ENCODE data around the gene IL7R.

Gene IL7R

GRCh38 chr5:35828082-35828598 lies 28.6 kb upstream of the IL7R start (continued):
- TF ChIP-seq AEBP2 (tag by site-specific recombination; IDR thresholded peaks at IDR 0.05; ENCODE audit: borderline replicate concordance) (no peak), ZNF19 (tag by site-specific recombination; IDR thresholded peaks at IDR 0.05; ENCODE audit: low read depth) (no peak), MZF1 (tag by site-specific recombination; IDR thresholded peaks at IDR 0.05; ENCODE audit: borderline replicate concordance) (no peak), YY1 (tag by site-specific recombination; IDR thresholded peaks at IDR 0.05) (no peak), ZNF777 (tag by site-specific recombination; IDR thresholded peaks at IDR 0.05; ENCODE audit: borderline replicate concordance) (no peak)

- Histone ChIP-seq H3K4me3 (ENCODE audit: low read depth, low read length) (no peak overlapping the region), H3K27ac (ENCODE audit: extremely low read depth, low read depth, low read length) (no peak overlapping the region), H3K4me1 (ENCODE audit: control insufficient read depth, insufficient read depth, low read length) (no peaks in the 10 kb centered on the region), H3K36me3 (ENCODE audit: control insufficient read depth in 2 of 2, insufficient read depth in 1 of 2, low read length in 2 of 2) (no peaks in the 10 kb centered on the region), H3K9me3 (ENCODE audit: control insufficient read depth, insufficient read depth, low read depth, low read length) (no peaks in the 10 kb centered on the region)
- ChIA-PET CTCF (interaction anchor here (1.4 kb wide), 1 partner anchor 95 kb away, joined by 5 read pairs; no protein-coding TSS in a partner anchor), POLR2A (no interaction called here)
- no peak for TF ChIP-seq KLF10 (tag by site-specific recombination; IDR thresholded peaks at IDR 0.05)
- no peak for TF ChIP-seq SETDB1 (IDR thresholded peaks at IDR 0.05; ENCODE audit: insufficient read length, low read length)
- TF ChIP-seq ZNF202 (tag by site-specific recombination; IDR thresholded peaks at IDR 0.05; ENCODE audit: borderline replicate concordance), result no peak
- TF ChIP-seq ZBTB8A (tag by site-specific recombination; IDR thresholded peaks at IDR 0.05), result no peak
- no peak for TF ChIP-seq WT1 (tag by site-specific recombination; IDR thresholded peaks at IDR 0.05)
- TF ChIP-seq PRDM2 (tag by site-specific recombination; IDR thresholded peaks at IDR 0.05; ENCODE audit: borderline replicate concordance), result no peak
- no peak for TF ChIP-seq ZNF280D (tag by site-specific recombination; IDR thresholded peaks at IDR 0.05)
- no peak for TF ChIP-seq ZNF416 (tag by site-specific recombination; IDR thresholded peaks at IDR 0.05)
- TF ChIP-seq ZNF555 (tag by site-specific recombination; conservative IDR thresholded peaks at IDR 0.05), result no peak
- TF ChIP-seq ZNF19 (tag by site-specific recombination; IDR thresholded peaks at IDR 0.05; ENCODE audit: low read depth), result no peak
- no peak for TF ChIP-seq ZNF121 (tag by site-specific recombination; IDR thresholded peaks at IDR 0.05)
- TF ChIP-seq ZNF768 (tag by site-specific recombination; IDR thresholded peaks at IDR 0.05), result no peak
- no peak for TF ChIP-seq SALL2 (tag by site-specific recombination; IDR thresholded peaks at IDR 0.05; ENCODE audit: borderline replicate concordance)
- TF ChIP-seq ZNF549 (tag by site-specific recombination; IDR thresholded peaks at IDR 0.05), result no peak
- TF ChIP-seq ZSCAN4 (tag by site-specific recombination; IDR thresholded peaks at IDR 0.05), result no peak
- TF ChIP-seq ZNF785 (tag by site-specific recombination; IDR thresholded peaks at IDR 0.05), result no peak
- no peak for TF ChIP-seq ZBTB17 (tag by site-specific recombination; IDR thresholded peaks at IDR 0.05)
- TF ChIP-seq ZNF239 (tag by site-specific recombination; IDR thresholded peaks at IDR 0.05), result no peak
- no peak for TF ChIP-seq ZNF621 (tag by site-specific recombination; IDR thresholded peaks at IDR 0.05)
- TF ChIP-seq ZNF548 (tag by site-specific recombination; IDR thresholded peaks at IDR 0.05), result no peak
Measured at GRCh38 chr5:35830587-35830986, 26.1 kb upstream of the IL7R start.

Data from HEK293 (cell line).